H1 (cell line): ENCODE results near the gene KLHL35. TPM values are rescaled to one million over a fixed set of nuclear protein-coding genes. Genes with fewer than 3 reads are reported as not detected.
A peak's percentile ranks its signal among the peaks of the same experiment; 100 is the strongest.

ENCODE experiments used
- CTCF ChIA-PET: fragments of 300-600 bp; sonication (Branson Sonifier 250); formaldehyde crosslinking; loops from one replicate; lab custom pipeline; 2021; ENCODE audit not compliant: partially characterized antibody; lab: Charles Lee
- POLR2A ChIA-PET: fragments of 300-600 bp; sonication (Branson Sonifier 250); formaldehyde crosslinking; loops from one replicate; lab custom pipeline; 2021; ENCODE audit warnings: inconsistent platforms; ENCODE audit not compliant: partially characterized antibody; lab: Charles Lee
- DNase-seq, 2 experiments: peaks; one replicate each; pipeline versions ENCODE4 v3.0.0 to v3.0.0-alpha.2; 2010 to 2022; ENCODE audit warnings: low spot score in 2 of 2, low read depth in 1 of 2, mixed read lengths in 1 of 2
- FAIRE-seq: peaks from 2 replicates; lab custom pipeline; 2011; peaks lifted over from hg19 to GRCh38; lab: Jason Lieb, UNC
- H2AFZ ChIP-seq: 2 replicates; pipeline ENCODE4 v1.8.1; 2012; ENCODE audit warnings: low read length, inconsistent platforms
- H2AK5ac ChIP-seq: 2 replicates; pipeline ENCODE4 v1.6.1; 2013; ENCODE audit warnings: low read depth, low read length
- H2BK120ac ChIP-seq: replicated peaks from 2 replicates; pipeline ENCODE3; 2013; ENCODE audit warnings: low read depth, low read length, inconsistent platforms
- H2BK12ac ChIP-seq: 2 replicates; pipeline ENCODE4 v1.6.1; 2013; ENCODE audit warnings: low read depth, low read length
- H2BK15ac ChIP-seq: 2 replicates; pipeline ENCODE4 v1.6.1; 2013; ENCODE audit warnings: low read length
- H2BK20ac ChIP-seq: 2 replicates; pipeline ENCODE4 v1.6.1; 2013; ENCODE audit warnings: low read length
- H2BK5ac ChIP-seq: 2 replicates; pipeline ENCODE4 v1.6.1; 2013; ENCODE audit warnings: low read depth, low read length
- H3K14ac ChIP-seq: 2 replicates; pipeline ENCODE4 v1.6.1; 2013; ENCODE audit warnings: inconsistent platforms; ENCODE audit not compliant: insufficient read length
- H3K18ac ChIP-seq: 2 replicates; pipeline ENCODE4 v1.6.1; 2013; ENCODE audit warnings: low read length; ENCODE audit errors: extremely low read depth
- H3K23ac ChIP-seq: 2 replicates; pipeline ENCODE4 v1.6.1; 2013; ENCODE audit warnings: inconsistent platforms; ENCODE audit not compliant: insufficient read length
- H3K23me2 ChIP-seq: 2 replicates; pipeline ENCODE4 v1.6.1; 2013; ENCODE audit warnings: low read depth, low read length
- H3K27ac ChIP-seq: 2 replicates; pipeline ENCODE4 v1.6.1; 2011; ENCODE audit warnings: low read depth, low read length, inconsistent platforms
- H3K27me3 ChIP-seq, 4 experiments: replicated peaks in 1 of 4; 1 replicate in 1 of 4; 2 replicates in 3 of 4; pipeline versions ENCODE4 v1.6.1 to v1.8.1; 2011 to 2013; ENCODE audit warnings: low read length in 3 of 4, mild to moderate bottlenecking in 3 of 4, inconsistent platforms in 2 of 4, mixed read lengths in 2 of 4, moderate library complexity in 1 of 4; ENCODE audit not compliant: control insufficient read depth in 3 of 4, insufficient read depth in 3 of 4; ENCODE audit errors: extremely low read depth in 1 of 4
- H3K36me3 ChIP-seq, 4 experiments: 2 replicates each; pipeline versions ENCODE4 v1.6.1 to v1.8.1; 2011 to 2013; ENCODE audit warnings: mild to moderate bottlenecking in 4 of 4, low read length in 3 of 4, moderate library complexity in 2 of 4, control low read depth in 1 of 4, inconsistent platforms in 1 of 4; ENCODE audit not compliant: insufficient read depth in 4 of 4, control insufficient read depth in 2 of 4
- H3K4ac ChIP-seq: replicated peaks from 2 replicates; pipeline ENCODE3; 2013; ENCODE audit warnings: low read length, low read depth, mixed read lengths, inconsistent platforms; ENCODE audit not compliant: insufficient read length
- H3K4me1 ChIP-seq, 4 experiments: replicated peaks in 1 of 4; 1 replicate in 1 of 4; 2 replicates in 3 of 4; pipeline versions ENCODE4 v1.6.1 to v1.8.1; 2011 to 2013; ENCODE audit warnings: low read length in 3 of 4, inconsistent platforms in 2 of 4, mixed read lengths in 1 of 4; ENCODE audit not compliant: insufficient read depth in 4 of 4, control insufficient read depth in 3 of 4
- H3K4me2 ChIP-seq, 2 experiments: 2 replicates each; pipeline versions ENCODE4 v1.6.1 to v1.8.1; 2011 to 2013; ENCODE audit warnings: low read depth in 2 of 2, low read length in 2 of 2, control low read depth in 1 of 2, inconsistent platforms in 1 of 2, mild to moderate bottlenecking in 1 of 2; ENCODE audit not compliant: insufficient read depth in 1 of 2
- H3K4me3 ChIP-seq, 4 experiments: fragments of 200-600, 300-600 bp in 1 of 4; sonication (generic), shearing (Covaris generic), sonication (Bioruptor Twin) in 1 of 4; 2 replicates each; pipeline versions ENCODE4 v1.5.1 to v1.8.1; 2011 to 2016; ENCODE audit warnings: low read length in 4 of 4, low read depth in 3 of 4, control low read depth in 2 of 4, inconsistent platforms in 2 of 4, mild to moderate bottlenecking in 2 of 4, mixed read lengths in 1 of 4, moderate library complexity in 1 of 4; ENCODE audit not compliant: insufficient read depth in 2 of 4; ENCODE audit errors: extremely low read depth in 1 of 4
- H3K56ac ChIP-seq: replicated peaks from 2 replicates; pipeline ENCODE3; 2013; ENCODE audit warnings: low read depth, mild to moderate bottlenecking, mixed read lengths, low read length, inconsistent platforms; ENCODE audit not compliant: insufficient read length
- H3K79me1 ChIP-seq: 2 replicates; pipeline ENCODE4 v1.6.1; 2013; ENCODE audit warnings: low read depth, low read length, control low read depth
- H3K79me2 ChIP-seq, 2 experiments: 2 replicates each; pipeline versions ENCODE4 v1.6.1 to v1.8.1; 2012 to 2013; ENCODE audit warnings: low read length in 2 of 2, mild to moderate bottlenecking in 2 of 2, inconsistent platforms in 1 of 2; ENCODE audit not compliant: insufficient read depth in 2 of 2, control insufficient read depth in 1 of 2
- H3K9ac ChIP-seq, 4 experiments: replicated peaks in 1 of 4; 1 replicate in 1 of 4; 2 replicates in 3 of 4; pipeline versions ENCODE4 v1.6.1 to v1.8.1; 2011 to 2013; ENCODE audit warnings: low read depth in 3 of 4, low read length in 3 of 4, control low read depth in 2 of 4, mild to moderate bottlenecking in 2 of 4, moderate library complexity in 2 of 4, inconsistent platforms in 1 of 4; ENCODE audit errors: extremely low read depth in 1 of 4
- H3K9me3 ChIP-seq, 2 experiments: 2 replicates each; pipeline versions ENCODE4 v1.6.1 to v1.8.1; 2012 to 2013; ENCODE audit warnings: mild to moderate bottlenecking in 2 of 2, moderate library complexity in 2 of 2, control low read depth in 1 of 2, inconsistent platforms in 1 of 2, low read depth in 1 of 2, low read length in 1 of 2, mixed read lengths in 1 of 2; ENCODE audit not compliant: insufficient read depth in 2 of 2
- H4K20me1 ChIP-seq, 2 experiments: replicated peaks in 1 of 2; 2 replicates each; pipeline versions ENCODE3 to v1.8.1; 2011 to 2013; ENCODE audit warnings: inconsistent platforms in 2 of 2, low read length in 2 of 2, mild to moderate bottlenecking in 1 of 2; ENCODE audit not compliant: insufficient read depth in 2 of 2, control insufficient read depth in 1 of 2
- H4K5ac ChIP-seq: 2 replicates; pipeline ENCODE4 v1.6.1; 2013; ENCODE audit warnings: low read length, low read depth, mixed read lengths, inconsistent platforms; ENCODE audit not compliant: insufficient read length
- H4K8ac ChIP-seq: 2 replicates; pipeline ENCODE4 v1.8.0; 2013; ENCODE audit warnings: mild to moderate bottlenecking, moderate library complexity, low read length, inconsistent platforms; ENCODE audit not compliant: insufficient read depth; ENCODE audit errors: extremely low read depth
- H4K91ac ChIP-seq: replicated peaks from 2 replicates; pipeline ENCODE3; 2013; ENCODE audit warnings: low read length, mixed read lengths, inconsistent platforms; ENCODE audit not compliant: insufficient read length
- GABPA ChIP-seq: IDR thresholded peaks from 2 replicates; pipeline ENCODE4 v1.6.1; 2011; ENCODE audit warnings: mild to moderate bottlenecking, low read length, moderate library complexity, borderline replicate concordance; ENCODE audit not compliant: insufficient read depth
- PHF8 ChIP-seq: fragments of 200-600 bp; sonication (generic); conservative IDR thresholded peaks from 2 replicates; pipeline ENCODE4 v1.7.1; 2012; ENCODE audit warnings: low read depth, mild to moderate bottlenecking, inconsistent platforms, low read length, moderate library complexity
- POU5F1 ChIP-seq: IDR thresholded peaks from 2 replicates; pipeline ENCODE4 v1.6.1; 2011; ENCODE audit warnings: low read depth, mild to moderate bottlenecking, low read length, moderate library complexity
- SP4 ChIP-seq: IDR thresholded peaks from 2 replicates; pipeline ENCODE4 v1.6.1; 2012; ENCODE audit warnings: low read length, inconsistent platforms
- TEAD4 ChIP-seq: IDR thresholded peaks from 2 replicates; pipeline ENCODE4 v1.6.1; 2012; ENCODE audit warnings: low read depth, low read length, inconsistent platforms, mixed read lengths
- ZNF274 ChIP-seq: IDR thresholded peaks from 2 replicates; pipeline ENCODE4 v1.7.0; 2012; ENCODE audit warnings: low read length, borderline replicate concordance; ENCODE audit errors: extremely low read depth
- WGBS, 2 experiments: shearing (Covaris generic) in 1 of 2; methylation state at CpG; one replicate each; pipeline versions ENCODE4 v1.1.6 to v1.1.7; 2013 to 2015; ENCODE audit warnings: low lambda C conversion rate in 2 of 2, mixed read lengths in 2 of 2, inconsistent platforms in 1 of 2, low coverage in 1 of 2, missing lambda C conversion rate in 1 of 2; ENCODE audit not compliant: insufficient replicate concordance in 2 of 2, insufficient coverage in 1 of 2, insufficient read length in 1 of 2; ENCODE audit errors: extremely low coverage in 1 of 2, missing lambda C conversion rate in 1 of 2; 5-methylcytosine and 5-hydroxymethylcytosine counted together
- polyA plus RNA-seq, 7 experiments: library from polyadenylated mRNA; depleted of rRNA in 3 of 7; stranded (reverse) in 5 of 7; unstranded in 2 of 7; fragments of >200 nt in 5 of 7; fragments of 200-250 nt in 2 of 7; gene quantifications; 1 replicate in 5 of 7; 2 replicates in 1 of 7; 4 replicates in 1 of 7; pipeline versions ENCODE4 v1.2.1 to v1.2.3, GENCODE V29; 2011 to 2013; ENCODE audit warnings: missing spikeins in 2 of 7, mixed read lengths in 2 of 7
- total RNA-seq: library from RNA; stranded (reverse); fragmentation: NEBNext Ultra II Directional; extraction: Animal tissue kit (Norgen Biotek cat#: 25700); gene quantifications from 2 replicates; pipeline ENCODE4 v1.2.1, GENCODE V29; 2021
- TF ChIP-seq, protein P1 (sequence below): IDR thresholded peaks from 2 replicates; pipeline ENCODE4 v1.6.1; 2012; ENCODE audit warnings: inconsistent platforms

KLHL35 gene
- total and polyA plus RNA-seq, 2 of the 8 experiments (the other 6 are each of a cell fraction or from before 2014, with no cell fraction given): 0.35 to 0.41 TPM

GRCh38 chr11:75465701-75466531 is 32.9 kb upstream of the KLHL35 start:
- Histone ChIP-seq H3K18ac (0 out of 2 replicates have a peak overlapping the region, but pooled peaks have one; percentile 24), H4K20me1 (no peaks in the 10 kb centered on the region), H2BK5ac (peak overlapping the region; percentile 35; the same call in 1 of the 2 replicates), H2AFZ (no peak overlapping the region), H3K4me3 (no peak overlapping the region), H3K4ac (no peak overlapping the region), H2BK120ac (no peak overlapping the region), H3K79me2 (no peaks in the 10 kb centered on the region)
- CTCF ChIA-PET: interaction anchor here (0.9 to 31.5 kb wide), 9 partner anchors 9 to 60 kb away, joined by 3 to 603 read pairs (median 7); partner anchors contain the start of gene GDPD5
- TF ChIP-seq POU5F1: no peak
- 0 out of 2 replicates have a peak, but pooled peaks have one; percentile 21 for TF ChIP-seq TEAD4
- TF ChIP-seq GABPA: no peak
- TF ChIP-seq PHF8: no peak
- TF ChIP-seq, protein P1, sequence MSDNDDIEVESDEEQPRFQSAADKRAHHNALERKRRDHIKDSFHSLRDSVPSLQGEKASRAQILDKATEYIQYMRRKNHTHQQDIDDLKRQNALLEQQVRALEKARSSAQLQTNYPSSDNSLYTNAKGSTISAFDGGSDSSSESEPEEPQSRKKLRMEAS: 0 out of 2 replicates have a peak, but pooled peaks have one; percentile 7
- TF ChIP-seq ZNF274: no peak
- no peak for TF ChIP-seq SP4
- TF ChIP-seq, all 59 proteins: peak for 2
- Histone ChIP-seq H4K5ac (no peak overlapping the region), H3K23me2 (peaks cover 2% of the 10 kb centered on the region; the same call in 1 of the 2 replicates), H3K79me1 (no peaks in the 10 kb centered on the region), H2AK5ac (no peak overlapping the region), H3K36me3 (no peaks in the 10 kb centered on the region; a peak in 1 of 8 replicates), H3K27me3 (no peaks in the 10 kb centered on the region), H3K4me2 (no peak overlapping the region), H2BK12ac (0 out of 2 replicates have a peak overlapping the region, but pooled peaks have one; percentile 46), H4K8ac (no peak overlapping the region), H4K91ac (no peak overlapping the region), H3K27ac (no peak overlapping the region; the same call in 1 of the 2 replicates), H3K4me1 (peaks cover 8 to 19% (median 14%) of the 10 kb centered on the region in 4 experiments), H3K14ac (no peak overlapping the region), H3K9ac (no peak overlapping the region), H2BK20ac (0 out of 2 replicates have a peak overlapping the region, but pooled peaks have one; percentile 55), H3K23ac (no peak overlapping the region), H3K56ac (no peak overlapping the region), H2BK15ac (peak overlapping the region; percentile 10; the same call in 1 of the 2 replicates), H3K9me3 (no peaks in the 10 kb centered on the region)
- POLR2A ChIA-PET: interaction anchor here (1.3 to 3.1 kb wide), 4 partner anchors 10 to 65 kb away, joined by 3 to 13 read pairs (median 5); no protein-coding TSS in a partner anchor
- DNase-seq: no peak
- FAIRE-seq: no peak
- WGBS, 2 experiments: 84% methylated on average over 11 of the region's 11 CpGs; no CpG with 5 or more reads in 1 of the 2 experiments
